Activated CD8-positive, alpha-beta T cell treated with anti-CD3 and anti-CD28 coated beads for 36 hours (primary cell): ENCODE measurements around the gene ANKRD13B. TPM values are rescaled to one million over a fixed set of nuclear protein-coding genes. Genes with fewer than 3 reads are reported as not detected.
A peak's percentile ranks its signal among the peaks of the same experiment; 100 is the strongest.
"Not testable (repeated sequence)": the region's sequence is repeated elsewhere in the genome, so short reads cannot be mapped to it uniquely, and the experiment has no call there.

Source experiments
- ATAC-seq: fragments of 200-7000 bp; cut with Tn5 transposase; one replicate; pipeline ENCODE4 v1.10.0; 2021; ENCODE audit warnings: mild to moderate bottlenecking, moderate library complexity
- CTCF ChIA-PET: fragments of 350-600 bp; sonication (Branson Sonifier 250); formaldehyde crosslinking; loops from one replicate; lab custom pipeline; 2021; ENCODE audit warnings: antibody characterized with exemption; lab: Charles Lee
- POLR2A ChIA-PET: fragments of 350-600 bp; sonication (Branson Sonifier 250); formaldehyde crosslinking; loops from one replicate; lab custom pipeline; 2021; ENCODE audit warnings: antibody characterized with exemption; lab: Charles Lee
- DNase-seq: peaks from one replicate; pipeline ENCODE4 v3.0.0-alpha.2; 2020
- H3K27ac Mint-ChIP-seq: one replicate; pipeline ENCODE4 v1.8.0; 2021; ENCODE audit warnings: mild to moderate bottlenecking, mixed read lengths
- H3K27me3 Mint-ChIP-seq: one replicate; pipeline ENCODE4 v1.8.0; 2021; ENCODE audit warnings: mixed read lengths
- H3K36me3 Mint-ChIP-seq: one replicate; pipeline ENCODE4 v1.8.0; 2021; ENCODE audit warnings: low read depth, mixed read lengths
- H3K4me1 Mint-ChIP-seq: one replicate; pipeline ENCODE4 v1.8.0; 2021; ENCODE audit warnings: low read depth, mixed read lengths
- H3K4me3 Mint-ChIP-seq: one replicate; pipeline ENCODE4 v1.8.0; 2021; ENCODE audit warnings: mild to moderate bottlenecking, moderate library complexity, mixed read lengths
- H3K9me3 Mint-ChIP-seq: one replicate; pipeline ENCODE4 v1.8.0; 2021; ENCODE audit warnings: mixed read lengths
- intact Hi-C: fragments of 100-400 bp; cut with micrococcal nuclease; formaldehyde crosslinking; loops from one replicate; pipeline ENCODE4 v1.10.0; 2022
- total RNA-seq, 2 experiments: library from RNA; stranded (reverse); gene quantifications; one replicate each; pipeline ENCODE4 v1.2.3, GENCODE V29; 2021
- TF ChIP-seq, protein P1 (sequence below): fragments of 200-600 bp; IDR thresholded peaks from one replicate; pipeline ENCODE4 v1.8.0; 2022; ENCODE audit warnings: antibody characterized with exemption, mild to moderate bottlenecking

The ANKRD13B gene
- total RNA-seq, 2 experiments from 2014 or later, result 22.8 to 22.9 TPM

DNA sequence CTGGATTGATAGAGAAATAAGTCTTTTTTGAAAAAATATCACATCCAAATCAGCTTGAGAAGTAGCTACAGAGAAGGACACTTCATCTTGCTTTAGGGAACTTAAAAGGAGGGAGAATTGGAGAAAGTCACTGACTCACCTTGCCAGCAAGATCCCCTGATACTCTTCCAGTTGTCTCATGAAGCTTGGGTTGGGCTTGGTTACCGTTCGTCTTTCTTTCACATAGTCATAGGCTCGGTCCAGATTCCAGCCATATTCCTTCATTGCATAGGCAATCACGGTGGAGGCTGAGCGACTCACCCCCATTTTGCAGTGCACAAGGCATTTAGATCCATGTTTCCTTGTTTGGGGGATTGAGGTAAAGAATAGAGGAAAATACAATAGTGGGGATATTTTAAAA lies 55.1 kb downstream of the ANKRD13B start:
- no peaks in the 10 kb centered on the region for H3K27me3 Mint-ChIP-seq
- H3K27ac Mint-ChIP-seq, result peak overlapping the region; percentile 33
- CTCF ChIA-PET, result interaction anchor here (1.2 kb wide), 1 partner anchor 9 kb away, joined by 6 read pairs; no protein-coding TSS in a partner anchor
- POLR2A ChIA-PET, result interaction anchor here (0.9 to 1.0 kb wide), 2 partner anchors 30 to 133 kb away, joined by 3 read pairs; no protein-coding TSS in a partner anchor
- intact Hi-C loops, result no loop called here
- ATAC-seq (no peak), DNase-seq (no peak)
- H3K36me3 Mint-ChIP-seq, result peaks cover 27% of the 10 kb centered on the region
- TF ChIP-seq, protein P1, sequence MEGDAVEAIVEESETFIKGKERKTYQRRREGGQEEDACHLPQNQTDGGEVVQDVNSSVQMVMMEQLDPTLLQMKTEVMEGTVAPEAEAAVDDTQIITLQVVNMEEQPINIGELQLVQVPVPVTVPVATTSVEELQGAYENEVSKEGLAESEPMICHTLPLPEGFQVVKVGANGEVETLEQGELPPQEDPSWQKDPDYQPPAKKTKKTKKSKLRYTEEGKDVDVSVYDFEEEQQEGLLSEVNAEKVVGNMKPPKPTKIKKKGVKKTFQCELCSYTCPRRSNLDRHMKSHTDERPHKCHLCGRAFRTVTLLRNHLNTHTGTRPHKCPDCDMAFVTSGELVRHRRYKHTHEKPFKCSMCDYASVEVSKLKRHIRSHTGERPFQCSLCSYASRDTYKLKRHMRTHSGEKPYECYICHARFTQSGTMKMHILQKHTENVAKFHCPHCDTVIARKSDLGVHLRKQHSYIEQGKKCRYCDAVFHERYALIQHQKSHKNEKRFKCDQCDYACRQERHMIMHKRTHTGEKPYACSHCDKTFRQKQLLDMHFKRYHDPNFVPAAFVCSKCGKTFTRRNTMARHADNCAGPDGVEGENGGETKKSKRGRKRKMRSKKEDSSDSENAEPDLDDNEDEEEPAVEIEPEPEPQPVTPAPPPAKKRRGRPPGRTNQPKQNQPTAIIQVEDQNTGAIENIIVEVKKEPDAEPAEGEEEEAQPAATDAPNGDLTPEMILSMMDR, result no peak
- no peak overlapping the region for H3K4me3 Mint-ChIP-seq
- no peaks in the 10 kb centered on the region for H3K9me3 Mint-ChIP-seq
- H3K4me1 Mint-ChIP-seq, result peaks cover 19% of the 10 kb centered on the region

DNA sequence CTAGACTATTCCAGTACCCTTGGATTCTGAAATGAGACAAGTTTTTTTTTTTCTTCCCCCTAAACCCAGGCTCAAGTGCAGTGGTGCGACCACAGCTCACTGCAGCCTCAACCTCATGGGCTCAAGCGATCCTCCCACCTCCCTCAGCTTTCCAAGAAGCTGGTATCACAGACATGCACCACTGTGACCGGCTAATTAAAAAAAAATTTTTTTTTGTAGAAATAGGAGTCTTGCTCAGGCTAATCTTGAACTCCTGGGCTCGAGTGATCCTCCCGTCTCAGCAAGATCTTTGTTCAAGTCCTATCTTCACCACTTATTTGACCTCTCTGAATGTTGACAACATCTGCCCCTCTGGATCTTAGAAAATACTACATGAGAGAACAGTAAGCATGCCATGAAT lies 56.4 kb downstream of the ANKRD13B start:
- Mint-ChIP-seq H3K4me3 (no peak overlapping the region), H3K9me3 (no peaks in the 10 kb centered on the region), H3K27ac (no peak overlapping the region), H3K4me1 (peaks cover 17% of the 10 kb centered on the region), H3K36me3 (peaks cover 22% of the 10 kb centered on the region), H3K27me3 (no peaks in the 10 kb centered on the region)
- ATAC-seq, result no peak
- POLR2A ChIA-PET, result no interaction called here
- TF ChIP-seq, protein P1, result no peak
- DNase-seq, result no peak
- intact Hi-C loops, result no loop called here
- CTCF ChIA-PET, result interaction anchor here (0.7 kb wide), 1 partner anchor 10 kb away, joined by 3 read pairs; no protein-coding TSS in a partner anchor

DNA sequence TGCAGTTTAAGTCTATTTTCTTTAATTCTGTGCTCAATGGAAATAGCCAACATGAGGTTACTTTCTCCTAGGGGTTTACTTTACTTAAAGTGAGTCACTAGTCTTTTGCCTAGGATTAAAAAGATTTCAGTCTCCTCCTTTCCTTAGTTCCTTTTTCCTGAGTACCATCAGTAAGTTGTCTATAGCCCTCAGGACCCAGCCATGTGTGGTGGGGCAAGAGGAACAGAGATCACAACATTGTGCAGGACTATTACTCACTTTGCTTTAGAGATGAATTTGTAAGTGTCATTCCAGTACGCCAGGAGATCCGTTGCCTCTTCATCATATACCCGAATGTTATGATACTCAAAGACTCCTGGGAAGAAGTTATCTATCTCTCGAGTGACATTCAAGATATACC lies 57.5 kb downstream of the ANKRD13B start:
- ChIA-PET POLR2A (no interaction called here), CTCF (no interaction called here)
- peaks cover 9% of the 10 kb centered on the region for H3K4me1 Mint-ChIP-seq
- H3K27ac Mint-ChIP-seq, result no peak overlapping the region
- no peaks in the 10 kb centered on the region for H3K9me3 Mint-ChIP-seq
- ATAC-seq (no peak), DNase-seq (no peak)
- no peaks in the 10 kb centered on the region for H3K27me3 Mint-ChIP-seq
- TF ChIP-seq, protein P1, result no peak
- no peak overlapping the region for H3K4me3 Mint-ChIP-seq
- H3K36me3 Mint-ChIP-seq, result peaks cover 15% of the 10 kb centered on the region
- intact Hi-C loops, result no loop called here

DNA sequence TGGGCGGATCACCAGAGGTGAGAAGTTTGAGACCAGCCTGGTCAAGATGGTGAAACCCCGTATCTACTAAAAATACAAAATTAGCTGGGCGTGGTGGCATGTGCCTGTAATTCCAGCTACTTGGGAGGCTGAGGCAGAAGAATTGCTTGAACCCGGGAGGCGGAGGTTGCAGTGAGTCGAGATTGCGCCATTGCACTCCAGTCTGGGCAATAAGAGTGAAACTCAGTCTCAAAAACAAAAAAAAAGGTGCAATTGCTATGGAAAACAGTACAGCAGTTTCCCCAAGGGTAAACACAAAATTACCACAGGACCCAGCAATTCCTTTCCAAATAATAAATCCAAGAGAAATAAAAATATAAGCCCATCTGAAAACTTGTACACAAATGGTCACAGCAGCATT lies 59.0 kb downstream of the ANKRD13B start:
- ATAC-seq, H3K9me3 Mint-ChIP-seq, H3K4me1 Mint-ChIP-seq, H3K27me3 Mint-ChIP-seq, DNase-seq, H3K4me3 Mint-ChIP-seq, POLR2A ChIA-PET, intact Hi-C loops, H3K27ac Mint-ChIP-seq: not testable (repeated sequence)
- CTCF ChIA-PET, result interaction anchor here (0.7 to 1.5 kb wide), 2 partner anchors 9 to 58 kb away, joined by 3 to 5 read pairs; no protein-coding TSS in a partner anchor
- H3K36me3 Mint-ChIP-seq, result peaks cover 23% of the 10 kb centered on the region

DNA sequence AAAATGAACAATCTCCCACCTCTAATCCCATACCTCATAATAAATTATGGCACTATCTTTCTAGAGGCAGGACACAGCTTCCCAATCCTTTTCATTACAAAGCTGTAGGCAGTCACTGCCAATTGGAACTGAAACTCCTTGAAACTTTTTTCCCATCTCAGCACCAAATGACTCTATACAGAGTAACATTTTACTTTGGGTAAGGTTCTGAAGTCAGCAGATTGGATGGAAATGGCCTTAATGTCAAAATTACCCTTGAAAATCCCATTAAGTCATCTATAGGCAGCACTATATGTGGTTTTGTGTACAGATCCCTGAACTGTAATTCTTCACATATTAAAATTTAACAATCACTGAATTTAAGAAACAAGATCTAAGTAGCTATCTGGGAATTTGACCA lies 60.0 kb downstream of the ANKRD13B start:
- Mint-ChIP-seq H3K27me3 (no peaks in the 10 kb centered on the region), H3K9me3 (no peaks in the 10 kb centered on the region), H3K4me1 (no peaks in the 10 kb centered on the region), H3K36me3 (peaks cover 23% of the 10 kb centered on the region), H3K4me3 (no peak overlapping the region), H3K27ac (no peak overlapping the region)
- TF ChIP-seq, protein P1, result no peak
- ATAC-seq, result no peak
- no peak for DNase-seq
- ChIA-PET POLR2A (interaction anchor here (0.7 kb wide), 1 partner anchor 10 kb away, joined by 3 read pairs; no protein-coding TSS in a partner anchor), CTCF (interaction anchor here (1.1 to 3.7 kb wide), 5 partner anchors 9 to 278 kb away, joined by 4 to 23 read pairs (median 5); no protein-coding TSS in a partner anchor)
- intact Hi-C loops, result no loop called here
